ENCODE results near the gene SAPCD1.
"Not testable (repeated sequence)": the region's sequence is repeated elsewhere in the genome, so short reads cannot be mapped to it uniquely, and the experiment has no call there.

The SAPCD1 gene

DNA sequence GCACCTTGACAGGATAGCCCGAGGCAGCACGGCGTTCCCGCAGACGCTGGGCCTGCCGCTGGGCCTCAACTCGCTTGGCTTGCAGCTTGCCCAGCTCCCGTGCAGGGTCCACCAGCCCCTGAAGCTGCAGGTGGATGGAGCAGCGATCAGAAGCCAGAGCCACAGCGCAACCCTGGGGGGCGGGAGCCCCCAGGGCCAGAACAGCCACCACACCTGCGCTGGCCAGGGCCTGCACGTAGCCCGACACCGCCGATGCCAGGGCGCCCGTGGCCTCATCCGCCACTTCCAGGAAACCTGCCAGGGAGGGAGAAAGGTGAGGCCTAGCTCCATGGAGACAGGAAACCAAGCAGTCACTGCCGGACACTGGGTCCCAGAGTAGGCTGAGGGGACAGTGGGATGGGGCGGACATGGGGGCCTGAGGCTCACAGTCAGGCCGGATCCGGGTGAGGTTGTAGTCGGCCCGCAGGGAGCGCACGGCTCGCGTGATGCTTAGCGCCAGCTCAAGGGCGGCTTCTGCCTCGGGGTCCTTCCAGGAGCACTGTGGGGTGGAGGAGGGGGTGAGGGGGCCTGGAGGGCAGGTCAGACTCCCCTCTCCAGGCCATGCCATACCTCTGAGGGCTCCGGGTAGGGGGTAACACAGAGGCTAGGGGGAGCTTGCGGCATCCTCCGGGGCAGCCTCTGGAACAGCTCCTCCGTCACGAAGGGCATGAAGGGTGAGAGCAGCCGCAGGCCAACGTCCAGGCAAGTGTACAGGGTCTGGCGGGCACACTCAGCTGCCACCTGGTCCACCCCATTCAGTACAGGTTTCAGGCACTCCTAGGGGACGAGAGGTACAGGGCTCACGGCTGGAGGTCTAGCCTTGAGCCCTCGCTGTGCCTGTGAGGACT lies 16.8 kb downstream of the SAPCD1 start:
- no peak for DNase-seq

GRCh38 chr6:31779908-31780307 lies 17.5 kb downstream of the SAPCD1 start:
- no peak for DNase-seq

DNA sequence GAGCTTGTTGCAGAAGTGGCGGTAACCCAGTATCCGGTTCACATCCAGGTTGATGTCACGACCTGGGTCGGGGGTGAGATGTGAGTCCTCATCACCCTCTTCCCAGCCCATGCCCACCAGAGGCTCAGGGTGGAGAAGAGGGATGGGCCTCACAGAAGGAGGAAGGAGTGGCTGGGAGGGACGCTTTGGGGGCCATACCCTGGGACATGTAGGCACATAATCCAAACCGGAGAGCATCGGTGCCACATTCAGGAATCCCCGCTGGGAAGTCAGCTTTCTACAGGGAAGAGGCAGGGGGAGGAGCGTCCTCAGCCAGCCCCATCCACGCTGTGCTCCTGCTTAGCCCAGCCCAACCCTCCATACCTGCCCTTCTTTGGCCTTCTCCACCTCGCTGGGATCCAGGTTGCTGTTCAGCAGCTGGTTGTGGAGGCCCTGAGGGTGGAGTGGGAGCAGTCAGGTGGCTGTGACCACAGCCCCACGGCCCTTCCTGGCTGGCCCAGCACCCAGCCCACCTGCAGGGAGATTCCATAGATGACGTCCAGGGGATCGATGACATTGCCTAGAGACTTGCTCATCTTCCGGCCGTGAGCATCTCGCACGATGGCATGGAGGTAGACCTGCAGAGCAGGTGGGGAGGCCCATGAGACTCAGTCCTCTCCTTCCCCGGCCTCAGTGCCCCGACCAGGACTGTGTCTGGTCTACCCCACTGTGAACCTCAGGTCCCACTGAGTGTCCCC lies 18.2 kb downstream of the SAPCD1 start:
- no peak for DNase-seq

GRCh38 chr6:31781244-31782125 lies 19.0 kb downstream of the SAPCD1 start:
- DNase-seq: no peak

DNA sequence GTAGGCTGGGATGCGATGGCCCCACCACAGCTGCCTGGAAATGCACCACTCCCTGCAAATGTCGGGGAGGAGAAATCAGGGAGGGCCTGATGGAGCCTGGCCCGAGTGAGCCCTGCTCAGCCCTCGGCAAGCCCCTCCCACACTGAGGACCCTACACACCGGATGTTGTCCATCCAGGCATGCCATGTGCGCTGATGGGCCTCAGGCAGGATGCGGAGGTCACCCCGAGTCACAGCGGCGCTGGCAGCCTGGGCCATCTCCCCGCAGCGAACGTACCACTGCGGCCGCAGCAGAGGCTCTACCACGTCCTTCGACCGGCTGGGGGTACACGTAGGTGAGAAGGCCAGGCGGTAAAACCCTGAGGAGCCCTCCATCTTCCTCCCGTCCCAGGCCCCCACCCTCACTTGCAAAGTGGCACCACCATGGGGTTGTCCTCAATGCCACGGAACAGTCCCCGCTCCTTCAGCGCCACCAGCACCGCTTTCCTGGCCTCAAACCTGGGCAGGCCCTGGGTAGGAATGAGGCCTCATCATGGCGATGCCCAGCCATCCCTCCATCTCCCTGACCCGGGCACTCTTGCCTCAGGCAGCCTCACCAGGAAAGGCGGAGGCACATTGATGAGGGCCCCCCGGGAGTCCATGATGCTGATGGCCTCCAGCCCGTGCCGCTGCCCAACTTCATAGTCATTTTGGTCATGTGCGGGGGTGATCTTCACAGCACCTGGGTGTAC lies 19.8 kb downstream of the SAPCD1 start:
- no peak for DNase-seq

GRCh38 chr6:31784098-31784925 lies 21.9 kb downstream of the SAPCD1 start:
- no peak for DNase-seq

DNA sequence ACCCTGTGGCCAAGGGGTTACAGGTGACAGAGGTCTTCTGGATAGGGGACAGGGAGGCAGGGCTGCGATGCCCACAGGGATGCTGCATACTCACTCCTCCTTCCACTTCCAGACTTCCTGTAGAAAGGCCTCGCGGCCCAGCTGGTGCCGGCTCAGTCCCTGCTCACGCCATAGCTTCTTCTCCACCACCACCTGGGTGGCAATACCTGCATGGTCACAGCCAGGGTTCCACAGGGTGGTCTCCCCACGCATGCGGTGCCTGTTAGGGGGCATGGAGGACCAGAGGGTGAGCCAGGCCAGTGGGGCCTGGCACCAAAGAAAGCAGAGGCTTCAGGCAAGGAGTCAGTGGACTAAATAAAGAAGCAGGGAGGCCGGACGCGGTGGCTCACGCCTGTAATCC lies 23.0 kb downstream of the SAPCD1 start:
- no peak for DNase-seq

DNA sequence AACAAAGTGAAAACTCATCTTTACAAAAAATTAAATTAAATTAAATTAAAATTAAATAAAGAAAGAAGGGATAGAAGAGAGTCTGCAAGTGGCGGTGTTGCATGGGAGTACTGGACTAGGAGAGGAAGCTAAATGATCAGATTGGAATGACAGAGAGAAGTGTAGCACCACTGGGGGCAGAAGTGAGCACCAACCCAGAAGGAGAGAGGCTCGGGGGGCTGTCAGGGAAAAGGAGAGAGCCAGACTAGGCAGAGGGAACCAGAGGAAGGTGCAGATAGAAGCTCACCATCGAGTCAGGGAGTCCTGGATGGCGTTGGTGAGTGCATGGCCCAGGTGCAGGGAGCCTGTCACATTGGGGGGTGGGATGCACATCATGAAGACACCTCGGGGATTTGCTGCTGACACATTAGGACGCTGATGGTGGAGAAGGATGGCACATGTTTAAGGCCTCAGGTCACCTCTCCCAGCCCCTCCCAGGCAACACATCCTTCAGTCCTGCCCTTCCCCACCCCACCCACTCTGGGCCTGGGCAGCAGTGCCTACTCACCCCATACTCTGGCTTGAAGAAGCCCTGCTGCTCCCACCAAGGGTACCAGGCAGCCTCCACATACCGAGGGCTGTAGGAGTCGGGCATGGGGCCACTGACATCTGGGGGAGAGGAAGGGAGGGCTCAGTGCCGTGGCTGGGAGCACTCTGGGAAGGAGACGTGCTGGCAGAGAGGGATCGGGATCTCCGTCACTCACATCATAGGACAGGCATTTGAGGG lies 29.1 kb downstream of the SAPCD1 start:
- DNase-seq: peak; percentile 72

- no peak for DNase-seq
Measured at GRCh38 chr6:31792090-31792374, 29.6 kb downstream of the SAPCD1 start.

- DNase-seq: no peak
Measured at GRCh38 chr6:31792761-31793171, 30.3 kb downstream of the SAPCD1 start.

- not testable (repeated sequence) for DNase-seq
Measured at GRCh38 chr6:31793927-31794245, 31.4 kb downstream of the SAPCD1 start.

DNA sequence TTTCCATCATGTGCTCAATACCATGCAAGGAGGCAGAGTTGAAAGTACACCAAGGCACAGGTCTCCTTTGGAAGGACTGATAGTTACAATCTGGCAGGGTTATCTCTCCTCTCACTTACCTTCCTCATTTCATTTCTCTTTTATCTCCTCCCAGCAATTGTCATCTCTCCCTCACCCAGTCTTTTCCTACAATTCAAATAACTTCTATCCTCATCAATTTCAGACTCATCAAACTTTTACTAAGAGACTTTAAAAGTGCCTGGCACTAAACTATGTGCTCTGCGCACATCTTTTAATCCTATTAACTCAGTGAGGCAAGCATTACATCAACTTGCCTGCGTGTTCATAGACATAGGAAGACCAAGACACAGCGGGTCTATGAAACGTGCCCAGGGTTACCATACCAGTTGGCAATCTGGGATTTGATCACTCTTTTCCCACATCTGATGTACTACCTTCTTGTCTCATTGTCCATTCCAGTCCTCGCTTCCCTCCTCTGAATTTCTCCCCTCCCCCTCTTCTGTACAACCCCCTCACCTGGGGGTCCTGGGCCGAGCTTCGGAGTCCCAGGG lies 31.9 kb downstream of the SAPCD1 start:
- no peak for DNase-seq

DNA sequence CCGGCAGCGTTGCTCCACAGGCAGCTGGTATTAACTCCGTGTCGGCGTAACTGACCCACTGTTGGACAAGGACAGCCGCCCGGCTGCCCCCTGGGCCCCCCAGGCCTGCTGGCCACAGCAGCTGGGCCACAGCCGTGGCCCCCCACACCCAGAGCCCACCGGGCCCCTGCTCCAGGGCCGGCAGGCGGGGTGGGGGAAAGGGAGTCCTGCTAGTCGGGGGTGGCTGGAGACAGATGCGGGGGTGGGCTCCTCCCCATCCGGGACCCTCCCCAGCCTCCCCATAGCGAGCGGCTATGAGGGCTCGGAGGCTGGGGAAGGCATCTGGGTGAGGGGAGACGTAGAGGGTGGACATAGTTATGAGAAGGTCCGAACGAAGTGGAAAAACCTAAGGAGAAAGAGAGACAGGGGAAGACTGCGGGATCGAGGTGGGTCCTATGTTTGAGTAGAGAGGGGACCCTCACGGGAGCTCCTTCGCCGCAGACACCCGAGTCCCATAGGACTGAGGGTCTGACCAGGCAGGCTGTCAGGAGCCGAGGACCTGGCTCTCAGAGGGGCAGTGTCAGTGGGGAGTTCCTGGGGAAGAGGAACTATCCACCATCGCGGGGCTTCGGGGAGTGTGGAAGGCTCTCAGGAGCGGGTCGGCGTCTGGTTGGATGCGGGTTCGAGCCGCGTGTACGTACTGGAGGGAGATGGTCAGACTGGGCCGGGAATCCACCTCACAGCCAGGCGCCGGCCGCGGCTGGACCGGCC lies 32.6 kb downstream of the SAPCD1 start:
- peak; percentile 58 for DNase-seq

DNA sequence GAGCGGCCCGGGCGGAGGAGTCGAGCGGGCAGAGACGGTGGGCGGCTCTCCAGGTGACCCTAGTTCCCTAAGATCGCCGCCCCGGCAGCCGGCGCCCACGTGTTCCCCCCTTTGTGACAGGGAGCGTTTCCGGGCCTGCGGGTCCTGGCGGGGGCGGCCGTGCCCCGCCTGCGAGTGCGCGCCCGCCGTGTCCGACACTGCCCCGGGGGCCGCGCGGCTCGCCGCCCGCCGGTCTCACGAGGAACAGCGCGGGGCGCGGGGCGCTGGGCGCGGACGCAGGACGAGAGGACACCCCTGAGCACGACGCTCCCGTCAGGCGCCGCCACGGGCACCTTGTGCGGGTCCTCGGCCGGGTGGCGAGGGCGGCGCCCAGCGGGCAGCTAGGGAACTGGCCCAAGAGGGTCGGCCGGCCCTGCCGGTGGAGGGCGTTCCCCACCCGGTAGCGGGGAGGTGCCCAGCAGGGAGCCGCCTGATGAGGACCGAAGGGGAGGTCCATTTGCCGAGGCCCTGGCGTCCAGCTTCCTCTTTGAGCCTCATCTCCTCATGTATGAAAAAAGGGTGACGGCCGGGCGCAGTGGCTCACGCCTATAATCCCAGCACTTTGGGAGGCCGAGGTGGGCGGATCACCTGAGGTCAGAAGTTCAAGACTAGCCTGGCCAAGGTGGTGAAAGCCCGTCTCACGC lies 33.3 kb downstream of the SAPCD1 start, which contains the start of gene VARS1:
Gene VARS1 (minus strand): TSS at position 137 of the 683 bp plus-strand sequence. CDS start 535 bp downstream, outside the sequence.
- peak; percentile 93 for DNase-seq

- no peak for DNase-seq
Measured at GRCh38 chr6:31796993-31797385, 34.5 kb downstream of the SAPCD1 start.

GRCh38 chr6:31797588-31797987 lies 35.1 kb downstream of the SAPCD1 start:
- DNase-seq: no peak

DNA sequence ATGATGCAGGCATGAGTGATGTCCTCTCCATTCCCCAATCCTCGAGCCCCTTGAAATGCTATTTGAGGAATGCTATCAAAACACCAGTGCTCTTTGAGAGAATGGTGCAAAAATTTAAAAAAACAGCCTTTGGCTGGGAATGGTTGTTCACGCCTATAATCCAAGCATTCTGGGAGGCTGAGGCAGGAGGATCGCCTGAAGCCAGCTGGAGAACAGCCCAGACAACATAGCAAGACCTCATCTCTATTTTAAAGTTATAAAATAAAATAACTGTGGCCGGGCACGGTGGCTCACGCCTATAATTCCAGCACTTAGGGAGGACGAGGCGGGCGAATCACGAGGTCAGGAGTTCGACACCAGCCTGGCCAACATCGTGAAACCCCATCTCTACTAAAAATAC lies 37.3 kb downstream of the SAPCD1 start:
- no peak for DNase-seq

DNA sequence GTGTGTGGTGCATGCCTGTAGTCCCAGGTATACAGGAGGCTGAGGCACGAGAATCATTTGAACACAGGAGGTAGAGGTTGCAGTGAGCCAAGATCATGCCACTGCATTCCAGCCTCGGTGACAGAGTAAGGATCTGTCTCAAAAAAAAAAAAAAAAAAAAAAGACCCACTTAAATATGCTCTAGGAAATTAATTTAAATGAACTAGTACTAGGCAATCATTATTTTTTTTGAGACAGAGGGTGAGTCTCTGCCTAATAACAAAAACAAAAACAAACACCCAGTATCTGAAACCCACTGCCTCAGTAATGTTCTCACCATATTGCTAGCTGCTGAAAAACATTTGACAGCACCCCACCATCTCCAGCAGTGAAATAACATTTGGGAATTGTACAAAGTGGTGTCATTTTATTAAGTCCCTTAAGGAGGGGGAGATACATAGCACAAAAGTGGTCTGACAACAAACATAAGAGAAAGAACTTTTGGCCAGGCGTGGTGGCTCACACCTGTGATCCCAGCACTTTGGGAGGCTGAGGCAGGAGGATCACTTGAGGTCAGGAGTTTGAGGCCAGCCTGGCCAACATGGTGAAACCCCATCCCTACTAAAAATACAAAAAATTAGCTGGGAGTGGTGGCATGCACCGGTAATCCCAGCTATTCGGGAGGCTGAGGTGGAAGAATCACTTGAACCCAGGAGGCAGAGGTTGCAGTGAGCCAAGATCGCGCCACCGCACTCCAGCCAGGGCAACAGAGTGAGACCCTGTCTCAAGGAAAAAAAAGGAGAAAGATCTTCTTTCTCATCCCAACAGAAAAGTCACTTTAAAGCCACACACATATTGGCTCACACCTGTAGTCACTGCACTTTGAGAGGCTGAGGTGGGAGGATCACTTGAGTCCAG lies 38.8 kb downstream of the SAPCD1 start:
- not testable (repeated sequence) for DNase-seq
